GM13977 (cell line): Measurements from ENCODE around the gene RIPK3.

ENCODE experiments used
- DNase-seq: peaks from one replicate; pipeline ENCODE4 v3.0.0; 2012; ENCODE audit warnings: low spot score
- CTCF ChIP-seq: IDR thresholded peaks from 2 replicates; pipeline ENCODE4 v1.5.1; 2012; ENCODE audit warnings: mild to moderate bottlenecking, control low read depth; ENCODE audit not compliant: insufficient read depth; ENCODE audit errors: extremely low read depth, missing control alignments
- in situ Hi-C: fragments of 300-500 bp; cut with MboI; formaldehyde crosslinking; loops from one replicate; pipeline ENCODE4 v1.12.0; 2022; ENCODE audit warnings: low sequenced_read_pairs, low pct_unique_long_range_greater_than_20kb, mixed read lengths, inconsistent platforms; ENCODE audit not compliant: unreplicated experiment

Gene RIPK3

GRCh38 chr14:24311837-24312615 is 27.8 kb downstream of the RIPK3 start:
- in situ Hi-C loops, result no loop called here
- DNase-seq, result no peak
- no peak for TF ChIP-seq CTCF

GRCh38 chr14:24310646-24311604 is 28.9 kb downstream of the RIPK3 start, which contains the start of gene LTB4R:
LTB4R (plus strand) TSS chr14:24311502; CDS start chr14:24315652, 4,150 bp downstream.
- DNase-seq, result peak; percentile 84
- in situ Hi-C loops, result no loop called here
- peak; percentile 48 for TF ChIP-seq CTCF

- no peak for TF ChIP-seq CTCF
- no peak for DNase-seq
- in situ Hi-C loops, result no loop called here
Observed at GRCh38 chr14:24310265-24310645, 29.5 kb downstream of the RIPK3 start.

GRCh38 chr14:24309538-24310264 is 30.1 kb downstream of the RIPK3 start, which contains the start of gene LTB4R2:
LTB4R2 (plus strand) TSS chr14:24310140; CDS start chr14:24310665, 525 bp downstream.
- in situ Hi-C loops, result no loop called here
- DNase-seq, result no peak
- TF ChIP-seq CTCF, result no peak

GRCh38 chr14:24308342-24309124 is 31.3 kb downstream of the RIPK3 start:
- no peak for TF ChIP-seq CTCF
- no peak for DNase-seq
- in situ Hi-C loops, result no loop called here
